H9 (cell line): ENCODE measurements around the gene POU6F2. TPM values are rescaled to one million over a fixed set of nuclear protein-coding genes. Genes with fewer than 3 reads are reported as not detected.

ENCODE experiments used
- DNase-seq: peaks from one replicate; pipeline ENCODE4 v3.0.0-alpha.2; 2017
- H2AFZ ChIP-seq: one replicate; pipeline ENCODE4 v1.6.1; 2013; ENCODE audit warnings: mild to moderate bottlenecking, low read length, control low read depth, moderate library complexity
- H2AK5ac ChIP-seq: 2 replicates; pipeline ENCODE4 v1.6.1; 2013; ENCODE audit warnings: low read length, control low read depth, mixed read lengths; ENCODE audit not compliant: insufficient read length
- H2BK120ac ChIP-seq: one replicate; pipeline ENCODE4 v1.6.1; 2013; ENCODE audit warnings: low read depth, mild to moderate bottlenecking, low read length, control low read depth, inconsistent platforms; ENCODE audit not compliant: poor library complexity, severe bottlenecking
- H2BK12ac ChIP-seq: 2 replicates; pipeline ENCODE4 v1.6.1; 2013; ENCODE audit warnings: low read length, control low read depth, mixed read lengths, low read depth; ENCODE audit not compliant: insufficient read length
- H2BK15ac ChIP-seq: 2 replicates; pipeline ENCODE4 v1.6.1; 2013; ENCODE audit warnings: low read depth, low read length, control low read depth
- H2BK20ac ChIP-seq: one replicate; pipeline ENCODE4 v1.6.1; 2013; ENCODE audit warnings: low read depth, mild to moderate bottlenecking, low read length, control low read depth, inconsistent platforms; ENCODE audit not compliant: poor library complexity, severe bottlenecking
- H2BK5ac ChIP-seq: 2 replicates; pipeline ENCODE4 v1.6.1; 2013; ENCODE audit warnings: low read length, control low read depth, mixed read lengths; ENCODE audit not compliant: insufficient read length
- H3K14ac ChIP-seq: 2 replicates; pipeline ENCODE4 v1.6.1; 2013; ENCODE audit warnings: low read length, control low read depth; ENCODE audit not compliant: insufficient read depth
- H3K18ac ChIP-seq: 2 replicates; pipeline ENCODE4 v1.6.1; 2013; ENCODE audit warnings: low read depth, mild to moderate bottlenecking, mixed read lengths, low read length, control low read depth; ENCODE audit not compliant: insufficient read length
- H3K23ac ChIP-seq: 2 replicates; pipeline ENCODE4 v1.6.1; 2013; ENCODE audit warnings: low read length, control low read depth, mixed read lengths, low read depth; ENCODE audit not compliant: insufficient read length
- H3K23me2 ChIP-seq: 2 replicates; pipeline ENCODE4 v1.6.1; 2013; ENCODE audit warnings: low read depth, mild to moderate bottlenecking, mixed read lengths, low read length, control low read depth; ENCODE audit not compliant: insufficient read length, poor library complexity, severe bottlenecking
- H3K27ac ChIP-seq: 2 replicates; pipeline ENCODE4 v1.5.1; 2013; ENCODE audit warnings: low read length, control low read depth, mixed read lengths, low read depth; ENCODE audit not compliant: insufficient read length
- H3K27me3 ChIP-seq: 2 replicates; pipeline ENCODE4 v1.6.1; 2013; ENCODE audit warnings: low read length, control low read depth, inconsistent platforms; ENCODE audit not compliant: insufficient read depth
- H3K4ac ChIP-seq: 2 replicates; pipeline ENCODE4 v1.6.1; 2013; ENCODE audit warnings: low read depth, mild to moderate bottlenecking, control low read depth, inconsistent platforms, low read length, moderate library complexity
- H3K4me1 ChIP-seq: 2 replicates; pipeline ENCODE4 v1.6.1; 2013; ENCODE audit warnings: low read length, control low read depth, inconsistent platforms; ENCODE audit not compliant: insufficient read depth
- H3K4me2 ChIP-seq: 2 replicates; pipeline ENCODE4 v1.6.1; 2013; ENCODE audit warnings: low read length, control low read depth, mixed read lengths; ENCODE audit not compliant: insufficient read length, insufficient read depth
- H3K56ac ChIP-seq: 2 replicates; pipeline ENCODE4 v1.6.1; 2013; ENCODE audit warnings: low read depth, mild to moderate bottlenecking, mixed read lengths, low read length, control low read depth; ENCODE audit not compliant: insufficient read length
- H3K79me1 ChIP-seq: 2 replicates; pipeline ENCODE4 v1.6.1; 2013; ENCODE audit warnings: low read depth, mild to moderate bottlenecking, moderate library complexity, low read length, control low read depth, inconsistent platforms; ENCODE audit not compliant: insufficient read depth, poor library complexity, severe bottlenecking
- H3K79me2 ChIP-seq: 2 replicates; pipeline ENCODE4 v1.6.1; 2013; ENCODE audit warnings: low read length, control low read depth, inconsistent platforms; ENCODE audit not compliant: insufficient read depth
- H3K9ac ChIP-seq: 2 replicates; pipeline ENCODE4 v1.6.1; 2013; ENCODE audit warnings: low read length, control low read depth, mixed read lengths; ENCODE audit not compliant: insufficient read length; ENCODE audit errors: extremely low read depth
- H3K9me3 ChIP-seq: one replicate; pipeline ENCODE4 v1.6.1; 2013; ENCODE audit warnings: low read depth, low read length, inconsistent platforms; ENCODE audit not compliant: control insufficient read depth
- H3T11ph ChIP-seq: one replicate; pipeline ENCODE4 v1.6.1; 2013; ENCODE audit warnings: mild to moderate bottlenecking, low read length, control low read depth, inconsistent platforms
- H4K20me1 ChIP-seq: one replicate; pipeline ENCODE4 v1.6.1; 2013; ENCODE audit not compliant: control insufficient read depth, insufficient read length, insufficient read depth
- H4K5ac ChIP-seq: 2 replicates; pipeline ENCODE4 v1.6.1; 2013; ENCODE audit warnings: low read depth, mild to moderate bottlenecking, mixed read lengths, low read length, control low read depth; ENCODE audit not compliant: insufficient read length
- H4K8ac ChIP-seq: replicated peaks from 2 replicates; pipeline ENCODE4 v1.6.1; 2013; ENCODE audit warnings: low read length, control low read depth, mixed read lengths, low read depth; ENCODE audit not compliant: insufficient read length
- H4K91ac ChIP-seq: 2 replicates; pipeline ENCODE4 v1.6.1; 2013; ENCODE audit warnings: low read depth, mild to moderate bottlenecking, moderate library complexity, mixed read lengths, low read length, control low read depth; ENCODE audit not compliant: insufficient read length
- H3K27ac Mint-ChIP-seq, 3 experiments: 2 replicates in 2 of 3; 3 replicates in 1 of 3; pipeline ENCODE4 v1.8.0; 2020 to 2021; ENCODE audit warnings: mixed read lengths in 3 of 3, mild to moderate bottlenecking in 1 of 3, moderate library complexity in 1 of 3
- H3K27me3 Mint-ChIP-seq: 2 replicates; pipeline ENCODE4 v1.8.0; 2021; ENCODE audit warnings: low read depth, mild to moderate bottlenecking, moderate library complexity, mixed read lengths
- H3K36me3 Mint-ChIP-seq, 3 experiments: 2 replicates in 2 of 3; 3 replicates in 1 of 3; pipeline ENCODE4 v1.8.0; 2020 to 2021; ENCODE audit warnings: low read depth in 3 of 3, mixed read lengths in 3 of 3; ENCODE audit not compliant: insufficient read depth in 1 of 3
- H3K4me1 Mint-ChIP-seq, 2 experiments: 2 replicates each; pipeline ENCODE4 v1.8.0; 2020; ENCODE audit warnings: mixed read lengths in 2 of 2
- H3K4me3 Mint-ChIP-seq, 2 experiments: 2 replicates in 1 of 2; 3 replicates in 1 of 2; pipeline ENCODE4 v1.8.0; 2020 to 2021; ENCODE audit warnings: mild to moderate bottlenecking in 2 of 2, mixed read lengths in 2 of 2, moderate library complexity in 1 of 2
- H3K9me3 Mint-ChIP-seq, 2 experiments: 2 replicates in 1 of 2; 3 replicates in 1 of 2; pipeline ENCODE4 v1.8.0; 2020; ENCODE audit warnings: mild to moderate bottlenecking in 2 of 2, mixed read lengths in 2 of 2, moderate library complexity in 1 of 2
- WGBS: extraction: QIAGEN DNeasy Blood & Tissue Kit; methylation state at CpG from one replicate; pipeline ENCODE4 v1.1.7; 2013; ENCODE audit warnings: missing lambda C conversion rate, low lambda C conversion rate, mixed read lengths; ENCODE audit not compliant: insufficient read length; ENCODE audit errors: extremely low coverage; 5-methylcytosine and 5-hydroxymethylcytosine counted together
- total RNA-seq: library from RNA; stranded (reverse); gene quantifications from 2 replicates; pipeline ENCODE4 v1.2.1, GENCODE V29; 2021
- TF ChIP-seq, protein P1 (sequence below): fragments of 200-600 bp; sonication (generic); conservative IDR thresholded peaks from 3 replicates; pipeline ENCODE4 v1.8.0; 2021; ENCODE audit warnings: antibody characterized with exemption, mild to moderate bottlenecking

POU6F2 gene
- total RNA-seq, 1 experiment from 2014 or later, result 1.9 TPM

DNA sequence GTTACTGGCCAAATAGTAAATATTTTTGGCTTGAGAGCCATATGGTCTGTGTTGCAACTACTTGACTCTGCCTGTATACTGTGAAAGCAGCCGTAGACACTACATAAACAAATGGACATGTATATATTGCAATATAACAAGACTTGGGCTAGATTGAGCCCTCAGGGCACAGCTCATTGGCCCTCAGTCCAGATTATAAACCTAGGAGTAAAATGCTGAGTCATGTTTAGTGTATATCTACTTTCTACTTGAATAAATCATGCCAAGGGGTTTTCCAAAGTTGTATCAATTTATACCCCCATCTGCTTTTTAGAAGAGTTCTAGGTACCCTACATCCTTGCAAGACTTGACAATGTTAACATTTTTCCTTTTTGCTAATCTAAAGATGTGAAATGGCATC lies 27.4 kb upstream of the POU6F2 start:
- H2BK20ac ChIP-seq, result no peak overlapping the region
- no peak overlapping the region for H2BK5ac ChIP-seq
- H2BK120ac ChIP-seq, result no peak overlapping the region
- no peaks in the 10 kb centered on the region for H3K79me2 ChIP-seq
- H4K5ac ChIP-seq, result no peak overlapping the region
- no peak overlapping the region for H3K4ac ChIP-seq
- H2AFZ ChIP-seq, result no peak overlapping the region
- no peak overlapping the region for H3K56ac ChIP-seq
- no peak overlapping the region for H3K9ac ChIP-seq
- no peaks in the 10 kb centered on the region for H3K23me2 ChIP-seq
- H3K9me3 ChIP-seq, result no peaks in the 10 kb centered on the region
- no peak overlapping the region for H3K27ac ChIP-seq
- TF ChIP-seq, protein P1, sequence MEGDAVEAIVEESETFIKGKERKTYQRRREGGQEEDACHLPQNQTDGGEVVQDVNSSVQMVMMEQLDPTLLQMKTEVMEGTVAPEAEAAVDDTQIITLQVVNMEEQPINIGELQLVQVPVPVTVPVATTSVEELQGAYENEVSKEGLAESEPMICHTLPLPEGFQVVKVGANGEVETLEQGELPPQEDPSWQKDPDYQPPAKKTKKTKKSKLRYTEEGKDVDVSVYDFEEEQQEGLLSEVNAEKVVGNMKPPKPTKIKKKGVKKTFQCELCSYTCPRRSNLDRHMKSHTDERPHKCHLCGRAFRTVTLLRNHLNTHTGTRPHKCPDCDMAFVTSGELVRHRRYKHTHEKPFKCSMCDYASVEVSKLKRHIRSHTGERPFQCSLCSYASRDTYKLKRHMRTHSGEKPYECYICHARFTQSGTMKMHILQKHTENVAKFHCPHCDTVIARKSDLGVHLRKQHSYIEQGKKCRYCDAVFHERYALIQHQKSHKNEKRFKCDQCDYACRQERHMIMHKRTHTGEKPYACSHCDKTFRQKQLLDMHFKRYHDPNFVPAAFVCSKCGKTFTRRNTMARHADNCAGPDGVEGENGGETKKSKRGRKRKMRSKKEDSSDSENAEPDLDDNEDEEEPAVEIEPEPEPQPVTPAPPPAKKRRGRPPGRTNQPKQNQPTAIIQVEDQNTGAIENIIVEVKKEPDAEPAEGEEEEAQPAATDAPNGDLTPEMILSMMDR, result no peak
- H4K8ac ChIP-seq, result no peak overlapping the region
- no peaks in the 10 kb centered on the region for H3K79me1 ChIP-seq
- H2AK5ac ChIP-seq, result no peak overlapping the region
- H3K23ac ChIP-seq, result no peak overlapping the region
- H2BK12ac ChIP-seq, result no peak overlapping the region
- H3K27me3 Mint-ChIP-seq, result no peaks in the 10 kb centered on the region
- H4K20me1 ChIP-seq, result no peaks in the 10 kb centered on the region
- H3K4me1 Mint-ChIP-seq, result peaks cover 2 to 4% of the 10 kb centered on the region in 2 experiments; a peak in 3 of 4 replicates
- H2BK15ac ChIP-seq, result no peak overlapping the region
- no peak overlapping the region for H4K91ac ChIP-seq
- no peaks in the 10 kb centered on the region for H3K27me3 ChIP-seq
- H3K9me3 Mint-ChIP-seq, result no peaks in the 10 kb centered on the region; a peak in 1 of 5 replicates
- H3K36me3 Mint-ChIP-seq, result no peaks in the 10 kb centered on the region
- no peak overlapping the region for H3K4me3 Mint-ChIP-seq
- no peak overlapping the region for H3K4me2 ChIP-seq
- no peaks in the 10 kb centered on the region for H3K4me1 ChIP-seq
- no peak for DNase-seq
- no peak overlapping the region for H3K14ac ChIP-seq
- no CpG with 5 or more reads among the region's 1 CpG for WGBS
- H3T11ph ChIP-seq, result no peak overlapping the region
- H3K27ac Mint-ChIP-seq, result no peak overlapping the region
- no peak overlapping the region for H3K18ac ChIP-seq
